ENCODE measurements around the gene DEPDC4. TPM values are rescaled to one million over a fixed set of nuclear protein-coding genes. Genes with fewer than 3 reads are reported as not detected.

DEPDC4 gene
- total and polyA plus RNA-seq, 2 of the 13 experiments (the other 11 are each of a cell fraction or from before 2014, with no cell fraction given) = 2.2 to 5.7 TPM

GRCh38 chr12:100266835-100267602, at the start of gene DEPDC4, which contains the start of gene SCYL2 (continued):
- no peak for TF ChIP-seq USF2 (IDR thresholded peaks at IDR 0.05; ENCODE audit: low read depth, low read length)
- TF ChIP-seq USF2 (CRISPR knock-in tag; IDR thresholded peaks at IDR 0.05; ENCODE audit: borderline replicate concordance) = no peak
- no peak; the same call in 1 of the 2 replicates for TF ChIP-seq GATAD1 (CRISPR knock-in tag; IDR thresholded peaks at IDR 0.05)
- no peak for TF ChIP-seq TRAFD1 (CRISPR knock-in tag; IDR thresholded peaks at IDR 0.05; ENCODE audit: borderline replicate concordance)
- TF ChIP-seq ZNF337 (CRISPR knock-in tag; IDR thresholded peaks at IDR 0.05; ENCODE audit: borderline replicate concordance, low read depth) = 0 out of 2 replicates have a peak, but pooled peaks have one; percentile 22
- TF ChIP-seq ZNF576 (CRISPR knock-in tag; IDR thresholded peaks at IDR 0.05) = no peak
- TF ChIP-seq SNRNP70 (IDR thresholded peaks at IDR 0.05; ENCODE audit: low read depth, low read length) = no peak
- TF ChIP-seq ZNF687 (CRISPR knock-in tag; IDR thresholded peaks at IDR 0.05) = peak; percentile 73
- TF ChIP-seq NFE2L2 (IDR thresholded peaks at IDR 0.05; ENCODE audit: low read length) = no peak
- TF ChIP-seq ZC3H4 (CRISPR knock-in tag; IDR thresholded peaks at IDR 0.05; ENCODE audit: borderline replicate concordance) = no peak
- TF ChIP-seq RAD51 (IDR thresholded peaks at IDR 0.05; ENCODE audit: borderline replicate concordance) = no peak
- TF ChIP-seq ZNF710 (CRISPR knock-in tag; IDR thresholded peaks at IDR 0.05; ENCODE audit: borderline replicate concordance) = no peak; the same call in 1 of the 2 replicates
- TF ChIP-seq SMARCC2 (IDR thresholded peaks at IDR 0.05) = no peak
- no peak for TF ChIP-seq CENPBD1 (CRISPR knock-in tag; IDR thresholded peaks at IDR 0.05; ENCODE audit: borderline replicate concordance, low read depth)
- no peak for TF ChIP-seq HCFC1 (IDR thresholded peaks at IDR 0.05; ENCODE audit: low read depth, low read length)
- no peak for TF ChIP-seq SATB2 (CRISPR knock-in tag; IDR thresholded peaks at IDR 0.05)
- no peak for TF ChIP-seq CENPT (CRISPR knock-in tag; IDR thresholded peaks at IDR 0.05; ENCODE audit: low read depth)
- no peak for TF ChIP-seq ZNF20 (CRISPR knock-in tag; IDR thresholded peaks at IDR 0.05)
